Measurements from ENCODE around the gene MT4. TPM values are rescaled to one million over a fixed set of nuclear protein-coding genes. Genes with fewer than 3 reads are reported as not detected.

The MT4 gene
- polyA plus RNA-seq, 4 donors = not detected

DNA sequence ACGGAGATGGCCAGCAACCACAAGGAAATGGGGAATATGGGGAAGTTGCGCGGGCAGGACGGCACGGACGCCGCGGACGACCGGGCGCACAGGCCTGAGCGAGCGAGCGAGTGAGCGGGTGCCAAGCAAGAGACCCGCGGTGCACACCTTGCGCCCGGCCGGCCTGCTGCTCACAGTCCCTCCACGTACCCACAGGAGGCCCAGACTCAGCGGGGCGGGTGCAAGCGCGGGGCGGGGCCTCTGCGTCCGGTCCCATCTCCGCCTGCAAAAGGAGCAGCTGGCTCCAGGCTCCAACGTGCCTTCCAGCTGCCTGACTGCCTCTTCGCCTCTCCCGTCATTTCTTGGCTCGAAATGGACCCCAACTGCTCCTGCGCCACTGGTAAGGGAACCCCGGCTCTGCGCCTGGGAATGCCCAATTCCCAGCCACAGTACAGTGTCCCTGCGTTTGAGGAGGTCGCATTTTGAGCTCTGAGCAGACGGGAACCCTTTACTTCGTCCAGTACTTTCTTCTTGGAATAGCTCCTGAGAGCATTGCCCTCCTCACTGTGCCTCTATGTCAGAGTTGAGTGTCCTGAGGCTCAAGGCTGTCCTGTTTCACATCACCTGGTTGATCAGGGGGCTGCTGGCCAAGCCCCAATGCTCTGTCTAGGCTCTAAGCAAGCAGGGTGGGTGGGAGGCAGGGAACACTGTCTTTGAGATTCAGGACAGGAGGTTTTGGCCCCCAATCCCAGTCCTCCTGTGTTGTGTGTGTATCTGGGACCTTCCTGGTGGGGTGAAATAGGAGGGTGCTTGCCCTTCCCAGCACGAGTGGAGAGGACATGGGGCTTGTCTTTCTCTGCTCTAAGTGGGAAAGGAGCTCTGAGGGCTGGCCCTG, 52.6 kb downstream of the MT4 start:
- WGBS, 3 donors = 2 to 9% (median 3%) methylated on average over 24 to 41 of the region's 41 CpGs
- Histone ChIP-seq H3K9me3 (ENCODE audit: control insufficient read depth in 2 of 2, insufficient read depth in 1 of 2, low read depth in 1 of 2, low read length in 1 of 2) (no peaks in the 10 kb centered on the region), H3K4me3 (ENCODE audit: low read depth in 1 of 3, low read length in 3 of 3) (peak overlapping the region in 2 of 3 donors; percentile 29 to 31), H3K4me1 (ENCODE audit: control insufficient read depth in 3 of 3, insufficient read depth in 2 of 3, low read depth in 1 of 3, low read length in 2 of 3) (peaks cover 0 to 6% (median 0%) of the 10 kb centered on the region in 3 donors), H3K27me3 (ENCODE audit: control insufficient read depth in 3 of 3, insufficient read depth in 3 of 3, low read length in 3 of 3) (peaks cover 0 to 22% (median 0%) of the 10 kb centered on the region in 3 donors), H3K36me3 (ENCODE audit: control insufficient read depth in 3 of 3, insufficient read depth in 2 of 3, low read depth in 1 of 3, low read length in 3 of 3) (no peaks in the 10 kb centered on the region), H3K27ac (ENCODE audit: low read depth in 1 of 3, low read length in 2 of 3) (peak overlapping the region in 1 of 3 donors; percentile 59)
- DNase-seq (peak; percentile 71 to 80), FAIRE-seq (no peak)

DNA sequence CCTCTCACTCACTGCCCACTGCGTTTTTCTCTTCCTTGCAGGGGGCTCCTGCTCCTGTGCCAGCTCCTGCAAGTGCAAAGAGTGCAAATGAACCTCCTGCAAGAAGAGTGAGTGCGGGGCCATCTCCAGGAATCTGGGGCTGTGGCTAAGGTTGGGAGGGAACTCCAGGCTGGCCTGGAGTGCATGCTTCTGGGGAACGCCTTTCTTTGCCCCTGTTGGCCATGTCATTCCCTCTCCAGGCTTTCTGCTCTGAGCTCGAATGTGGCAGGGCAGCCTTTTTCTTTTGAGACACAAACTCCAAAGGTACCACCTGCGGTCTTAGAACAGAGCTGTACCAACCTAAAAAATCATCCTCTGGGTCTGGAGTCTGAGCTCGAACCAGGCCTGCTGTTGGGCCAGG, 53.3 kb downstream of the MT4 start:
- Histone ChIP-seq H3K36me3 (ENCODE audit: control insufficient read depth in 3 of 3, insufficient read depth in 2 of 3, low read depth in 1 of 3, low read length in 3 of 3) (no peaks in the 10 kb centered on the region), H3K4me1 (ENCODE audit: control insufficient read depth in 3 of 3, insufficient read depth in 2 of 3, low read depth in 1 of 3, low read length in 2 of 3) (peaks cover 0 to 6% (median 0%) of the 10 kb centered on the region in 3 donors), H3K4me3 (ENCODE audit: low read depth in 1 of 3, low read length in 3 of 3) (no peak overlapping the region), H3K27ac (ENCODE audit: low read depth in 1 of 3, low read length in 2 of 3) (no peak overlapping the region), H3K9me3 (ENCODE audit: control insufficient read depth in 2 of 2, insufficient read depth in 1 of 2, low read depth in 1 of 2, low read length in 1 of 2) (no peaks in the 10 kb centered on the region), H3K27me3 (ENCODE audit: control insufficient read depth in 3 of 3, insufficient read depth in 3 of 3, low read length in 3 of 3) (peaks cover 0 to 22% (median 0%) of the 10 kb centered on the region in 3 donors)
- DNase-seq (no peak), FAIRE-seq (no peak)
- WGBS, 3 donors = 73 to 87% (median 83%) methylated on average over 6 of the region's 6 CpGs

Other genes starting within 250 kb of the MT4 start
- gene AMFR, start 139.5 kb upstream of the MT4 start, polyA plus RNA-seq = 10 to 100 TPM; 55.9 to 75.1 (median 64.8) TPM
- 10 to 100 TPM; 27.5 to 92.4 (median 51.0) TPM for gene NUDT21, start 113.7 kb upstream of the MT4 start, polyA plus RNA-seq
- 10 to 100 TPM in 2 of 4 donors, 1 to 10 TPM in 2; 5.9 to 30.2 (median 12.0) TPM for gene OGFOD1, start 113.5 kb upstream of the MT4 start, polyA plus RNA-seq
- 10 to 100 TPM; 14.3 to 32.1 (median 20.0) TPM for gene BBS2, start 45.0 kb upstream of the MT4 start, polyA plus RNA-seq
- 1 to 10 TPM in 1 of 4 donors, under 1 TPM in 1, not detected in 2; 0.72 to 5.4 TPM for gene MT3, start 24.5 kb downstream of the MT4 start, polyA plus RNA-seq
- 100 to 1,000 TPM; 133 to 464 (median 194) TPM for gene MT2A, start 43.5 kb downstream of the MT4 start, polyA plus RNA-seq
- gene MT1E, start 60.7 kb downstream of the MT4 start, polyA plus RNA-seq = 100 to 1,000 TPM in 2 of 4 donors, 10 to 100 TPM in 2; 75.0 to 194 (median 119) TPM
- 100 to 1,000 TPM in 1 of 4 donors, 10 to 100 TPM in 1, 1 to 10 TPM in 2; 3.5 to 106 (median 8.6) TPM for gene MT1M, start 67.6 kb downstream of the MT4 start, polyA plus RNA-seq
- gene MT1A, start 73.6 kb downstream of the MT4 start, polyA plus RNA-seq = 100 to 1,000 TPM in 1 of 4 donors, 10 to 100 TPM in 2, 1 to 10 TPM in 1; 1.3 to 240 (median 21.3) TPM
- not detected for gene MT1B, start 86.8 kb downstream of the MT4 start, polyA plus RNA-seq
- gene MT1F, start 92.9 kb downstream of the MT4 start, polyA plus RNA-seq = 100 to 1,000 TPM in 1 of 4 donors, 10 to 100 TPM in 3; 13.4 to 189 (median 29.1) TPM
- gene MT1G, start 103.0 kb downstream of the MT4 start, polyA plus RNA-seq = 1,000 to 10,000 TPM in 1 of 4 donors, 100 to 1,000 TPM in 3; 193 to 1,801 (median 342) TPM
- 100 to 1,000 TPM in 1 of 4 donors, 10 to 100 TPM in 2, 1 to 10 TPM in 1; 3.6 to 930 (median 62.8) TPM for gene MT1H, start 104.7 kb downstream of the MT4 start, polyA plus RNA-seq
- 100 to 1,000 TPM in 3 of 4 donors, 10 to 100 TPM in 1; 93.7 to 776 (median 195) TPM for gene MT1X, start 117.4 kb downstream of the MT4 start, polyA plus RNA-seq
- gene NUP93, start 165.1 kb downstream of the MT4 start, polyA plus RNA-seq = 10 to 100 TPM; 14.1 to 32.1 (median 22.3) TPM

Data from small intestine (tissue), 7 donors.